Measurements from ENCODE around the gene TRIM17.

DNA sequence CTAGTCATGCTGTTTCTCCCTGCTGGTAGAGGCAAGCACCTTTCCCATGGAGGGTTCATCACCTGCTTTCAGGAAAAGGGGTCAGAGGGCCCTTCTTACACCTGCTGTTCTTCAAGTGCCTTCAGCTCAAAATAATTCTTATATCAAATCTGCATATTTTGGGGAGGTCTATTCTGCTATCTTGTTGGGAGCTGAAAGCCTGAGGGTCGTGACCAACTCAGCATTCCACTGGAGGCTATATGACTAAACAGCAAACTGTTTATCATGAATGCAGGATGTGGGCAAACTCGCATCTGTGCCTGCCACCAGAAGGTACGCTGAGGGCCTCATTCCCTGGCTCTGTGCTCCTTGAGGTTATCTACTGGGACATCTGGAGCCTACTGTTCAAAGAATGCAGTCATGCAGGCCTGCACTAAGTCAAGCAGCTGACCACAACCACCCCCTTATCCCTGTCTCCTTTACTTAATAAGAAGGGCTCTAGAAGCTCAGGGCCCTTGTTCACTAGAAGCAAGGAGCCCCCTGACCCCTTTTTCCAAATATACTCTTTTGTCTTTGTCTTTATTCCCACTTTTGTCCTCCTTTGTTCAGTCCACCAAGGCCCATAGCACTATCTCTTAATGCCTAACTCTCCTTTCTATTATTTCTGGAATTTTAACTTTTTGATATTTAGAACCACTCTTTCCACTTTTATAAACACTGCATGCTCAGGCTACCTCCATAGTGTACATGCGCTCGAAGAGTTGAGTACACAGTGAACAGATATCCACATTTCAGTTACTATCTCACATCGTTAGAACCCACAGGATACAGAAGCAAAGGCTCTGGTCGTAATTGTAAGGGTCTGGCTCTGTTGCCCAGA, 4.5 kb upstream of the TRIM17 start:
- TF ChIP-seq, protein P1, sequence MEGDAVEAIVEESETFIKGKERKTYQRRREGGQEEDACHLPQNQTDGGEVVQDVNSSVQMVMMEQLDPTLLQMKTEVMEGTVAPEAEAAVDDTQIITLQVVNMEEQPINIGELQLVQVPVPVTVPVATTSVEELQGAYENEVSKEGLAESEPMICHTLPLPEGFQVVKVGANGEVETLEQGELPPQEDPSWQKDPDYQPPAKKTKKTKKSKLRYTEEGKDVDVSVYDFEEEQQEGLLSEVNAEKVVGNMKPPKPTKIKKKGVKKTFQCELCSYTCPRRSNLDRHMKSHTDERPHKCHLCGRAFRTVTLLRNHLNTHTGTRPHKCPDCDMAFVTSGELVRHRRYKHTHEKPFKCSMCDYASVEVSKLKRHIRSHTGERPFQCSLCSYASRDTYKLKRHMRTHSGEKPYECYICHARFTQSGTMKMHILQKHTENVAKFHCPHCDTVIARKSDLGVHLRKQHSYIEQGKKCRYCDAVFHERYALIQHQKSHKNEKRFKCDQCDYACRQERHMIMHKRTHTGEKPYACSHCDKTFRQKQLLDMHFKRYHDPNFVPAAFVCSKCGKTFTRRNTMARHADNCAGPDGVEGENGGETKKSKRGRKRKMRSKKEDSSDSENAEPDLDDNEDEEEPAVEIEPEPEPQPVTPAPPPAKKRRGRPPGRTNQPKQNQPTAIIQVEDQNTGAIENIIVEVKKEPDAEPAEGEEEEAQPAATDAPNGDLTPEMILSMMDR (IDR thresholded peaks at IDR 0.05; ENCODE audit: low read depth, low read length) = no peak
- no peak for TF ChIP-seq POLR2A (IDR thresholded peaks at IDR 0.05; ENCODE audit: extremely low read depth, insufficient read length)
- TF ChIP-seq, protein P2, sequence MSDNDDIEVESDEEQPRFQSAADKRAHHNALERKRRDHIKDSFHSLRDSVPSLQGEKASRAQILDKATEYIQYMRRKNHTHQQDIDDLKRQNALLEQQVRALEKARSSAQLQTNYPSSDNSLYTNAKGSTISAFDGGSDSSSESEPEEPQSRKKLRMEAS (IDR thresholded peaks at IDR 0.05; ENCODE audit: low read depth, low read length) = no peak

Data from NB4 (cell line).